Measurements from ENCODE around the gene DENND1B.

GRCh38 chr1:197771904-197772556 is 3.2 kb downstream of the DENND1B start:
- TF ChIP-seq CTCF (IDR thresholded peaks at IDR 0.05) (no peak), EP300 (IDR thresholded peaks at IDR 0.05) (no peak)
